Thyroid gland (tissue), 4 donors: Measurements from ENCODE around the gene GPR137B. TPM values are rescaled to one million over a fixed set of nuclear protein-coding genes. Genes with fewer than 3 reads are reported as not detected.
"Not testable (repeated sequence)": the region's sequence is repeated elsewhere in the genome, so short reads cannot be mapped to it uniquely, and the experiment has no call there.

Source experiments
- DNase-seq, 2 donors: peaks; one replicate each; pipeline ENCODE4 v3.0.0-alpha.2; 2019
- H3K27ac ChIP-seq, 3 donors: fragments of 200-600 bp; sonication (generic); 1 replicate in 2 of 3; 2 replicates in 1 of 3; pipeline ENCODE4 v1.5.1; 2016 to 2019; ENCODE audit warnings: mild to moderate bottlenecking in 1 of 3, moderate library complexity in 1 of 3
- H3K27me3 ChIP-seq: fragments of 200-600 bp; sonication (generic); one replicate; pipeline ENCODE4 v1.5.1; 2019
- H3K36me3 ChIP-seq, 2 donors: fragments of 200-600 bp; sonication (generic); one replicate each; pipeline ENCODE4 v1.5.1; 2016 to 2019
- H3K4me1 ChIP-seq, 2 donors: fragments of 200-600 bp; sonication (generic); one replicate each; pipeline ENCODE4 v1.5.1; 2017 to 2019
- H3K4me3 ChIP-seq, 3 donors: fragments of 200-600 bp; sonication (generic); replicated peaks in 1 of 3; 1 replicate in 2 of 3; 2 replicates in 1 of 3; pipeline ENCODE4 v1.5.1; 2016; ENCODE audit warnings: mild to moderate bottlenecking in 1 of 3
- H3K9me3 ChIP-seq: fragments of 200-600 bp; sonication (generic); one replicate; pipeline ENCODE4 v1.5.1; 2017
- POLR2A ChIP-seq, 2 donors: fragments of 450-650 bp; IDR thresholded peaks; one replicate each; pipeline ENCODE4 v1.6.1; 2017; ENCODE audit warnings: antibody characterized with exemption in 2 of 2, mild to moderate bottlenecking in 2 of 2, moderate library complexity in 1 of 2
- WGBS, 2 donors: methylation state at CpG; one replicate each; pipeline ENCODE4 v1.1.5; 2017; 5-methylcytosine and 5-hydroxymethylcytosine counted together
- intact Hi-C: fragments of 100-400 bp; cut with DNase I; formaldehyde crosslinking; loops from one replicate; pipeline ENCODE4 v1.15.1; 2023
- total RNA-seq, 4 donors: library from RNA; depleted of rRNA; stranded (reverse); fragments of >200 nt; gene quantifications; one replicate each; pipeline ENCODE4 v1.2.3, GENCODE V29; 2016
- TF ChIP-seq, protein P1 (sequence below), 6 experiments: fragments of 200-600 bp in 3 of 6; fragments of 450-650 bp in 3 of 6; sonication (generic) in 3 of 6; IDR thresholded peaks; one replicate each; pipeline ENCODE4 v1.5.1; 2016 to 2019; ENCODE audit warnings: antibody characterized with exemption in 6 of 6, mild to moderate bottlenecking in 2 of 6, inconsistent platforms in 1 of 6, moderate library complexity in 1 of 6

Gene GPR137B
- total RNA-seq, 4 donors from 2014 or later = 15.1 to 30.0 (median 15.6) TPM

DNA sequence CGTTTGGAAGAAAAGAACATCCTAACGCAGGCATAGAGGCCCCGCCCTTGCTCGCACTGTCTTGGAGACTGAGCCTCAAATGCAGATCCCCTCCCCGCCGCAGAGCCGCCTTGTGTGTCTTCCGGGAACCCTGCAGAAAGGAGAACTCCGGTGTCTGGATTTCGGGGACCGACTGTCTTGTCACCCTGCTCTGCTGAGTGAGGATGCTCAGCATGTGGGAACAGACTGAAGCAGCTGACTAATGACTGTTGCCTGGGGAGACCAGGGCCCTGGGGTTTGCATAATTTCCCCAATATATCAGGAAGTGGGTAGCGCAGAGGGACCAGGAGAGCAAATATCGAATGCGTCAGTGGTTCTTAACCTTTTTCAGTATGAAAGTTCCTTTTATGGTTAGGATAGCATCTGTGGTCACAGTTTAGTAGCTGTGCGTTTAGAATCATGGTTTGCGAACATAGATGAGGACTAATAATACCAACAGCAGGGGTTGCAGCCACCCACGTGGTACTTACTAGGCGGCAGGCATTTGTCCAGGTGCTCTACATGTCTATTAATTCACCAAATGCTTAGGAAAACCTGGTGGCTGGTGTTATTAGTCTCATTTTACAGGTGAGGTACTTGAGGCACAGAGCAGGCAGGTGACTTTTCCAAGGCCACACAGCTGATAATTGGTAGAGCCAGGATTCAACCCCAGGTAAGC, 14.3 kb downstream of the GPR137B start:
- Histone ChIP-seq H3K4me1 (peaks cover 0 to 9% of the 10 kb centered on the region in 2 donors), H3K9me3 (no peaks in the 10 kb centered on the region), H3K36me3 (no peaks in the 10 kb centered on the region), H3K27me3 (no peaks in the 10 kb centered on the region), H3K27ac (no peak overlapping the region), H3K4me3 (no peak overlapping the region)
- 87 to 89% methylated on average over 18 of the region's 18 CpGs for WGBS, 2 donors
- DNase-seq = peak in 1 of 2 donors; percentile 13
- TF ChIP-seq POLR2A (IDR thresholded peaks at IDR 0.05) = no peak
- TF ChIP-seq, protein P1, sequence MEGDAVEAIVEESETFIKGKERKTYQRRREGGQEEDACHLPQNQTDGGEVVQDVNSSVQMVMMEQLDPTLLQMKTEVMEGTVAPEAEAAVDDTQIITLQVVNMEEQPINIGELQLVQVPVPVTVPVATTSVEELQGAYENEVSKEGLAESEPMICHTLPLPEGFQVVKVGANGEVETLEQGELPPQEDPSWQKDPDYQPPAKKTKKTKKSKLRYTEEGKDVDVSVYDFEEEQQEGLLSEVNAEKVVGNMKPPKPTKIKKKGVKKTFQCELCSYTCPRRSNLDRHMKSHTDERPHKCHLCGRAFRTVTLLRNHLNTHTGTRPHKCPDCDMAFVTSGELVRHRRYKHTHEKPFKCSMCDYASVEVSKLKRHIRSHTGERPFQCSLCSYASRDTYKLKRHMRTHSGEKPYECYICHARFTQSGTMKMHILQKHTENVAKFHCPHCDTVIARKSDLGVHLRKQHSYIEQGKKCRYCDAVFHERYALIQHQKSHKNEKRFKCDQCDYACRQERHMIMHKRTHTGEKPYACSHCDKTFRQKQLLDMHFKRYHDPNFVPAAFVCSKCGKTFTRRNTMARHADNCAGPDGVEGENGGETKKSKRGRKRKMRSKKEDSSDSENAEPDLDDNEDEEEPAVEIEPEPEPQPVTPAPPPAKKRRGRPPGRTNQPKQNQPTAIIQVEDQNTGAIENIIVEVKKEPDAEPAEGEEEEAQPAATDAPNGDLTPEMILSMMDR (IDR thresholded peaks at IDR 0.05) = no peak
- intact Hi-C loops = no loop called here

DNA sequence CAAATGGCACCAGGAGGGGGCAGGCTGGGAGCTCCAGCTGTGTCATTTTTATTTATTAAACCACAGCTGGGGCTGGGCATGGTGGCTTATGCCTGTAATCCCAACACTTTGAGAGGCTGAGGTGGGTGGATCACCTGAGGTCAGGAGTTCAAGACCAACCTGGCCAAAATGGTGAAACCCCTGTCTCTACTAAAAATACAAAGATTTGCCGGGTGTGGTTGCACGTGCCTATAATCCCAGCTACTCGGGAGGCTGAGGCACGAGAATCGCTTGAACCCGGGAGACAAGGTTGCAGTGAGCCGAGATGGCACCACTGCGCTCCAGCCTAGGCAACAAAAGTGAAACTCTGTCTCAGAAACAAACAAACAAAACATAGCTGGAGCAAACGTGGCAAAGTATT, 15.7 kb downstream of the GPR137B start:
- H3K9me3 ChIP-seq, H3K4me3 ChIP-seq, intact Hi-C loops, H3K27ac ChIP-seq, DNase-seq, H3K4me1 ChIP-seq, H3K36me3 ChIP-seq, H3K27me3 ChIP-seq: not testable (repeated sequence)
- WGBS, 2 donors = 89 to 97% methylated on average over 9 of the region's 9 CpGs

DNA sequence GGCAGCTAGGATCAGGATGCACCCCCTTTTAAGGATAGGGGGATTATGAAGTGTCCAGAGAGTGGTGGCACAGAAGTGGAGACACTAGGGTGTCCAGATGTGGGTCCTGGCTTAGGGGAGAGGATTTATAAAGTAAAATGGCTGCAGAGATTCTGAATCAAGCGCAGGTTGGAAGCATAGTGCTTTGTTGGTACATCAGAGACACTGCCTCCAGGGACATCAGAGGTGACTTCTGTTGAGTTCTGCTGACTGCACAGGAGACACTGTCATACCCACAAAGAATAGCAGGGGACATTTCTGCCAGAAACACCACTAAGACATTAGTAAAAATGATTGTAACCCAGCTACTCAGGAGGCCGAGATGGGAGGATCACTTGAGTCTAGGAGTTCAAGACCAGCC, 16.4 kb downstream of the GPR137B start:
- intact Hi-C loops = no loop called here
- no peaks in the 10 kb centered on the region for H3K36me3 ChIP-seq
- TF ChIP-seq POLR2A (IDR thresholded peaks at IDR 0.05) = no peak
- TF ChIP-seq, protein P1 (IDR thresholded peaks at IDR 0.05) = no peak
- H3K4me1 ChIP-seq = peaks cover 0 to 4% of the 10 kb centered on the region in 2 donors
- no peak for DNase-seq
- H3K27ac ChIP-seq = no peak overlapping the region
- H3K9me3 ChIP-seq = no peaks in the 10 kb centered on the region
- no peak overlapping the region for H3K4me3 ChIP-seq
- no peaks in the 10 kb centered on the region for H3K27me3 ChIP-seq
- WGBS, 2 donors = 95 to 97% methylated on average over 2 of the region's 2 CpGs

DNA sequence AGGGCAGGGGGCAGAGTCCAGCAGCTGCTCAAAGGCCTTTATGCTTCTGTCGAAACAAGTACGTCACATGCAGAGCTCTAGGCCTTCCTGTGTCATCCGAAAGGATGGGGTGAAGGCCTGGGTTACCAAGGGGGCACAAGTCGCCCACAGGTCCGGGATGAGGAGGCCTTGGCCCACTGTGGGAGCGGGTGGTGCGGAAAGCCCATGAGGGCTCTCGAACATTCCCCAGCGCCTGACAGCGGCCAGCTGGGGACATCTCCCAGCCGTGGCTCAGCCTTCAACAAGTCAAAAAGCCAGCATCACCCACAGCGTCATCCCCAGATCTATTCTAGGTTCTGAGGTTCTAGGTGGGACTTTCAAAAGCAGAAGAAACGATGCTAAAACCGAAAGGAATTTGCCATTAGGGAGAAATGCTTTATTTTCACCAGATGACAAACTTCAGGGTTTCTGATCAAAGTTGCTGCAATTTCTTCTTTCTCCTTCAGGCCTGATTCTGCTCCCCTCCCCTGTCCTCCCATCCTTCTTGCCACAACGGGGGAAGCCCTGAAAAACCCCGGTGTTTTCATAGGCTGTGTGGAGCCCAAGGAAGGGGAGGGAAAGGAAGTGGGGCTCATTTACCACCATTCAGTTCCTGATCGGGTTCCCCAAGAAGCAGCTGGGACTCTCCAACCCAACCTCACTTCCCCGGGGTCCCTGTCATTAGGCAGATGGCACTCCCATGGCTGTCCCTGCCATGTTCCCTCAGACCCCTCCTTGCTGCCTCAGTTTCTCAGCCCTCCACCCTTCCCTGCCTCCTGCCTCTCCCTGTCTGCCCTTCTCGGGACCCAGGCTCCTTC, 17.6 kb downstream of the GPR137B start:
- Histone ChIP-seq H3K4me1 (no peaks in the 10 kb centered on the region), H3K27me3 (no peaks in the 10 kb centered on the region), H3K4me3 (no peak overlapping the region), H3K27ac (no peak overlapping the region), H3K9me3 (no peaks in the 10 kb centered on the region), H3K36me3 (no peaks in the 10 kb centered on the region)
- 80 to 86% methylated on average over 19 of the region's 19 CpGs for WGBS, 2 donors
- intact Hi-C loops = no loop called here
- TF ChIP-seq POLR2A (IDR thresholded peaks at IDR 0.05) = no peak
- TF ChIP-seq, protein P1 (IDR thresholded peaks at IDR 0.05) = no peak
- no peak for DNase-seq

DNA sequence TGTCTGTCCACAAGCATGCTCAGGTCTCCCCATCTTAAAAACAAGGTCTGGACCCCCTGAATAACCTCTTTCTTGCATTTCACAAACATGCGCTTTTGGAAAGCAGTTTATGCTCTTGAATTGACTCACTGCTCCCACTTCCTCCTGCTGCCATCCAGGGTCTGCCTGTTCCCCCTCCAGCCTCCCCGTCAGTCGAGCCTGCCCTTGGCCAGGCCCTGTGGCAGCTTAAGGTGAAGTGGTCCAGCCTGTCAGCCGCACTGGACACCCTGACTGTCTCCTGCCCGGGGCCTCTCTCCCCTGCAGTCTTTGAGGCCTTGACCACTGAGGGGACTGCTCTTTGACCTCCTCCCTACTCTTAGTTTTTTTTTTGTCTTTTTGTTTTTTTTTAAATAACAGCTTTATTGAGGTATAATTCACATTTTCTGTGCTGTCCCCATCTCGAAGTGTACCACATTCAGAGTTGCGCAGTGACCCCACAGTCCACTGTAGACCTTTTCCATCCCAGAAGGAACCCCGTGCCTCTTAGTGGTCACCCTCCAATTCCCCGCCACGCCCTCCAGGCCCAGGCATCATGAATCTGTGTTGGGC, 18.3 kb downstream of the GPR137B start:
- Histone ChIP-seq H3K27me3 (no peaks in the 10 kb centered on the region), H3K27ac (no peak overlapping the region), H3K36me3 (no peaks in the 10 kb centered on the region), H3K4me1 (no peaks in the 10 kb centered on the region), H3K9me3 (no peaks in the 10 kb centered on the region), H3K4me3 (no peak overlapping the region)
- WGBS, 2 donors = 92 to 94% methylated on average over 10 of the region's 10 CpGs
- no peak for TF ChIP-seq POLR2A (IDR thresholded peaks at IDR 0.05)
- TF ChIP-seq, protein P1 (IDR thresholded peaks at IDR 0.05) = no peak
- intact Hi-C loops = no loop called here
- no peak for DNase-seq
